Measurements from ENCODE around the gene DENND5A.

- no peak for TF ChIP-seq CTCF (IDR thresholded peaks at IDR 0.05; ENCODE audit: borderline replicate concordance, extremely low read depth, low read length, poor library complexity, severe bottlenecking)
- TF ChIP-seq EZH2 (IDR thresholded peaks at IDR 0.05; ENCODE audit: borderline replicate concordance, low read depth, low read length, severe bottlenecking) = no peak
These were observed 54.8 kb downstream of the DENND5A start for GRCh38 chr11:9210224-9210921.
